ENCODE measurements around the gene ACSL6. TPM values are rescaled to one million over a fixed set of nuclear protein-coding genes. Genes with fewer than 3 reads are reported as not detected.

Gene ACSL6
- total and polyA plus RNA-seq, 10 donors: 0.76 to 18.4 (median 3.9) TPM

DNA sequence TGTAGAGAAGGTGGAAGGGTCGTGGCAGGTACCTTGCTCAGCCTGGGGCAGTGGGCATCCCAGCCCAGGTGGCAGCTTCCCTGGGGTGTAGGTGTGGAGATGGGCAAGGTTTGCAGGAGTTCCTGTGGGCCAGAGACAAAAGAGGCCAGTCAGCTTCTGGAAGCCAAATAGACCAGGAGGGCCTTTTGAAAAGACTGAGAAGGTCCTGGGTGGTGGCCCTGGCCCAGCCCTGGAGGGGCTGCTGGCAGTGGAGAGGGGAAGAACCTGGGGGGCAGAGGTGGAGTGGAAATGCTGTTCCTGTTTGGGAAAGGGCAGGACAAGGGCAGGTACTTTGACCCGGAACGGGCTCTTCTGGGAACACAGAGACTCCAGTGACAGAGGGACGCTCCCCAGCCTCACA lies 42.0 kb upstream of the ACSL6 start:
- H3K9me3 ChIP-seq: no peaks in the 10 kb centered on the region
- H3K27ac ChIP-seq: no peak overlapping the region
- TF ChIP-seq POLR2A (IDR thresholded peaks at IDR 0.05) (no peak), POLR2AphosphoS5 (IDR thresholded peaks at IDR 0.05) (no peak)
- TF ChIP-seq, protein P1, sequence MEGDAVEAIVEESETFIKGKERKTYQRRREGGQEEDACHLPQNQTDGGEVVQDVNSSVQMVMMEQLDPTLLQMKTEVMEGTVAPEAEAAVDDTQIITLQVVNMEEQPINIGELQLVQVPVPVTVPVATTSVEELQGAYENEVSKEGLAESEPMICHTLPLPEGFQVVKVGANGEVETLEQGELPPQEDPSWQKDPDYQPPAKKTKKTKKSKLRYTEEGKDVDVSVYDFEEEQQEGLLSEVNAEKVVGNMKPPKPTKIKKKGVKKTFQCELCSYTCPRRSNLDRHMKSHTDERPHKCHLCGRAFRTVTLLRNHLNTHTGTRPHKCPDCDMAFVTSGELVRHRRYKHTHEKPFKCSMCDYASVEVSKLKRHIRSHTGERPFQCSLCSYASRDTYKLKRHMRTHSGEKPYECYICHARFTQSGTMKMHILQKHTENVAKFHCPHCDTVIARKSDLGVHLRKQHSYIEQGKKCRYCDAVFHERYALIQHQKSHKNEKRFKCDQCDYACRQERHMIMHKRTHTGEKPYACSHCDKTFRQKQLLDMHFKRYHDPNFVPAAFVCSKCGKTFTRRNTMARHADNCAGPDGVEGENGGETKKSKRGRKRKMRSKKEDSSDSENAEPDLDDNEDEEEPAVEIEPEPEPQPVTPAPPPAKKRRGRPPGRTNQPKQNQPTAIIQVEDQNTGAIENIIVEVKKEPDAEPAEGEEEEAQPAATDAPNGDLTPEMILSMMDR (IDR thresholded peaks at IDR 0.05 in 8 of 11, conservative IDR thresholded peaks at IDR 0.05 in 3 of 11): no peak
- intact Hi-C loops (cut with DNase I; ENCODE audit: low total_unique reads): no loop called here
- H3K27me3 ChIP-seq (replicated peaks in 1 of 7): no peaks in the 10 kb centered on the region
- peak; percentile 61 for DNase-seq
- H3K36me3 ChIP-seq: no peaks in the 10 kb centered on the region
- 72 to 93% (median 84%) methylated on average over 4 of the region's 4 CpGs for WGBS, 5 donors
- H3K4me3 ChIP-seq: no peak overlapping the region
- peaks cover 0 to 5% (median 0%) of the 10 kb centered on the region in 6 donors for H3K4me1 ChIP-seq

DNA sequence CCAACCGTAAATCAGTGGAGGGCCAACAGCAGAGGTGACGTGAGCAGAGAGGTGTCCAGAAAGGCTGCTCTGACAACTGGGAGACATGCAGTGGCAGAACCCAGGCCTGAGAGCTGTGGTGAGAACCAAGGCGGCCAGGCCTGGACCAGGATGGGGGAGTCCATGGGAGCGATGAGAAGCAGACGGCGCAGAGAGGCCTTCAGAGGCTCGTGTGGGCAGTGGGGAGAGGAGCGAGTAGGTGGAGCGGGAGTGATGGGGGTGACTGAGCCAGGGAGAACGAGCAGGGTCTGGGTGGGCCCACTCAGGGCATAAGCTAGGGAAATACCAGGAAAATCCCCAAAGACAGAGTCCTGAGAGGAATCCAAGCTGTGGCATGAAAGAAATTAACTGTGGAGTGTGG lies 41.1 kb upstream of the ACSL6 start:
- 76 to 88% (median 80%) methylated on average over 10 of the region's 10 CpGs for WGBS, 5 donors
- no peak overlapping the region for H3K27ac ChIP-seq
- H3K4me1 ChIP-seq: peaks cover 0 to 5% (median 0%) of the 10 kb centered on the region in 6 donors
- H3K27me3 ChIP-seq (replicated peaks in 1 of 7): no peaks in the 10 kb centered on the region
- no peak overlapping the region for H3K4me3 ChIP-seq
- intact Hi-C loops (cut with DNase I; ENCODE audit: low total_unique reads): no loop called here
- DNase-seq: peak; percentile 68
- no peaks in the 10 kb centered on the region for H3K9me3 ChIP-seq
- no peaks in the 10 kb centered on the region for H3K36me3 ChIP-seq
- TF ChIP-seq, protein P1 (IDR thresholded peaks at IDR 0.05 in 8 of 11, conservative IDR thresholded peaks at IDR 0.05 in 3 of 11): no peak
- no peak for TF ChIP-seq POLR2A (IDR thresholded peaks at IDR 0.05)
- no peak for TF ChIP-seq POLR2AphosphoS5 (IDR thresholded peaks at IDR 0.05)

- Histone ChIP-seq H3K27ac (no peak overlapping the region), H3K4me1 (no peaks in the 10 kb centered on the region), H3K4me3 (no peak overlapping the region), H3K36me3 (no peaks in the 10 kb centered on the region), H3K9me3 (no peaks in the 10 kb centered on the region), H3K27me3 (replicated peaks in 1 of 7) (no peaks in the 10 kb centered on the region)
- 80 to 89% (median 84%) methylated on average over 9 of the region's 9 CpGs for WGBS, 5 donors
- intact Hi-C loops (cut with DNase I; ENCODE audit: low total_unique reads): no loop called here
- DNase-seq: no peak
- TF ChIP-seq, protein P1 (IDR thresholded peaks at IDR 0.05 in 8 of 11, conservative IDR thresholded peaks at IDR 0.05 in 3 of 11): no peak
- TF ChIP-seq POLR2AphosphoS5 (IDR thresholded peaks at IDR 0.05): no peak
- TF ChIP-seq POLR2A (IDR thresholded peaks at IDR 0.05): no peak
Measured at GRCh38 chr5:132050661-132051552, 39.4 kb upstream of the ACSL6 start.

GRCh38 chr5:132050136-132050535 lies 38.7 kb upstream of the ACSL6 start:
- 19 to 41% (median 34%) methylated on average over 5 of the region's 5 CpGs for WGBS, 5 donors
- Histone ChIP-seq H3K9me3 (no peaks in the 10 kb centered on the region), H3K4me1 (no peaks in the 10 kb centered on the region), H3K27me3 (replicated peaks in 1 of 7) (no peaks in the 10 kb centered on the region), H3K36me3 (no peaks in the 10 kb centered on the region), H3K27ac (no peak overlapping the region), H3K4me3 (no peak overlapping the region)
- peak; percentile 75 for DNase-seq
- intact Hi-C loops (cut with DNase I; ENCODE audit: low total_unique reads): no loop called here
- TF ChIP-seq, protein P1 (IDR thresholded peaks at IDR 0.05 in 8 of 11, conservative IDR thresholded peaks at IDR 0.05 in 3 of 11): no peak
- TF ChIP-seq POLR2A (IDR thresholded peaks at IDR 0.05) (no peak), POLR2AphosphoS5 (IDR thresholded peaks at IDR 0.05) (no peak)

Data from spleen (tissue), 11 donors.